ENCODE results near the gene CAMKMT. TPM values are rescaled to one million over a fixed set of nuclear protein-coding genes. Genes with fewer than 3 reads are reported as not detected.
A peak's percentile ranks its signal among the peaks of the same experiment; 100 is the strongest.

The CAMKMT gene
- total RNA-seq, 2 experiments from 2014 or later: 12.8 to 19.6 TPM

GRCh38 chr2:44770221-44771195 lies 408.8 kb downstream of the CAMKMT start:
- DNase-seq: no peak
- intact Hi-C loops (cut with micrococcal nuclease): no loop called here
- CTCF ChIA-PET: interaction anchor here (0.7 to 1.5 kb wide), 3 partner anchors 13 to 291 kb away, joined by 3 to 6 read pairs (median 3); no protein-coding TSS in a partner anchor
- H3K27ac Mint-ChIP-seq: no peak overlapping the region
- peaks cover 6% of the 10 kb centered on the region for H3K36me3 Mint-ChIP-seq (ENCODE audit: low read depth)
- no peak overlapping the region for H3K4me3 Mint-ChIP-seq
- H3K27me3 Mint-ChIP-seq (ENCODE audit: low read depth): no peaks in the 10 kb centered on the region
- H3K9me3 Mint-ChIP-seq: no peaks in the 10 kb centered on the region
- no peaks in the 10 kb centered on the region for H3K4me1 Mint-ChIP-seq (ENCODE audit: low read depth)

DNA sequence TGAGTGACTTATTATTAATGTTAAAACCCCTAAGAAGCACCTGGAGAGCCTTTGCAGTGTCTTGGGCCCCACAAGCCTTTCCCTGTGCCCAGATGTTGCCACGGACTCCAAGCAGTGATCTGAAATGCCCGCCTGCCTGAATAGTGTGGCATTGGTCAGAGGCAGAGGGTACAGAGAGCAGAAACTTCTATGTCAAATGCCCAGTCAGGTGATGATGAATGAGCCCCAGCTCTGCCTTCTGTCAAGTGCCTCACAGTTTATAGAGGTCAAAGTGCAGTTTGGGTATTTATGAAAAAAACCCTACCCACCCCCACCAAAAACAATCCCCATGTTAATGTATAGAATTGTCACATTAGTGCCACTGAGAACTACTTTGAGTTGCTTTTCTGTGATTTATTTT lies 409.8 kb downstream of the CAMKMT start:
- CTCF ChIA-PET: interaction anchor here (0.6 to 0.9 kb wide), 2 partner anchors 14 to 61 kb away, joined by 3 read pairs; no protein-coding TSS in a partner anchor
- H3K36me3 Mint-ChIP-seq (ENCODE audit: low read depth): peaks cover 6% of the 10 kb centered on the region

GRCh38 chr2:44772131-44772530 lies 410.4 kb downstream of the CAMKMT start:
- Mint-ChIP-seq H3K4me3 (no peak overlapping the region), H3K27ac (no peak overlapping the region), H3K36me3 (ENCODE audit: low read depth) (peaks cover 6% of the 10 kb centered on the region), H3K27me3 (ENCODE audit: low read depth) (no peaks in the 10 kb centered on the region), H3K4me1 (ENCODE audit: low read depth) (no peaks in the 10 kb centered on the region), H3K9me3 (no peaks in the 10 kb centered on the region)
- no peak for DNase-seq
- CTCF ChIA-PET: interaction anchor here (0.6 to 0.9 kb wide), 2 partner anchors 14 to 61 kb away, joined by 3 read pairs; no protein-coding TSS in a partner anchor
- intact Hi-C loops (cut with micrococcal nuclease): no loop called here

More for the DNA sequence above, 409.8 kb downstream of the CAMKMT start:
- intact Hi-C loops (cut with micrococcal nuclease): no loop called here
- Mint-ChIP-seq H3K27me3 (ENCODE audit: low read depth) (no peaks in the 10 kb centered on the region), H3K9me3 (no peaks in the 10 kb centered on the region), H3K4me1 (ENCODE audit: low read depth) (no peaks in the 10 kb centered on the region), H3K27ac (no peak overlapping the region), H3K4me3 (no peak overlapping the region)
- no peak for DNase-seq

GRCh38 chr2:44772669-44773378 lies 411.1 kb downstream of the CAMKMT start:
- CTCF ChIA-PET: interaction anchor here (0.6 kb wide), 1 partner anchor 361 kb away, joined by 3 read pairs; no protein-coding TSS in a partner anchor
- no peaks in the 10 kb centered on the region for H3K9me3 Mint-ChIP-seq
- no peaks in the 10 kb centered on the region for H3K27me3 Mint-ChIP-seq (ENCODE audit: low read depth)
- no peak overlapping the region for H3K4me3 Mint-ChIP-seq
- peaks cover 6% of the 10 kb centered on the region for H3K36me3 Mint-ChIP-seq (ENCODE audit: low read depth)
- intact Hi-C loops (cut with micrococcal nuclease): no loop called here
- DNase-seq: no peak
- H3K4me1 Mint-ChIP-seq (ENCODE audit: low read depth): peaks cover 4% of the 10 kb centered on the region
- H3K27ac Mint-ChIP-seq: no peak overlapping the region

GRCh38 chr2:44774826-44775492 lies 413.2 kb downstream of the CAMKMT start:
- Mint-ChIP-seq H3K36me3 (ENCODE audit: low read depth) (peaks cover 12% of the 10 kb centered on the region), H3K4me3 (no peak overlapping the region), H3K27ac (no peak overlapping the region), H3K27me3 (ENCODE audit: low read depth) (no peaks in the 10 kb centered on the region), H3K4me1 (ENCODE audit: low read depth) (peaks cover 8% of the 10 kb centered on the region), H3K9me3 (no peaks in the 10 kb centered on the region)
- no peak for DNase-seq
- CTCF ChIA-PET: interaction anchor here (0.5 to 1.6 kb wide), 4 partner anchors 180 to 295 kb away, joined by 3 to 5 read pairs (median 4); no protein-coding TSS in a partner anchor
- intact Hi-C loops (cut with micrococcal nuclease): no loop called here

DNA sequence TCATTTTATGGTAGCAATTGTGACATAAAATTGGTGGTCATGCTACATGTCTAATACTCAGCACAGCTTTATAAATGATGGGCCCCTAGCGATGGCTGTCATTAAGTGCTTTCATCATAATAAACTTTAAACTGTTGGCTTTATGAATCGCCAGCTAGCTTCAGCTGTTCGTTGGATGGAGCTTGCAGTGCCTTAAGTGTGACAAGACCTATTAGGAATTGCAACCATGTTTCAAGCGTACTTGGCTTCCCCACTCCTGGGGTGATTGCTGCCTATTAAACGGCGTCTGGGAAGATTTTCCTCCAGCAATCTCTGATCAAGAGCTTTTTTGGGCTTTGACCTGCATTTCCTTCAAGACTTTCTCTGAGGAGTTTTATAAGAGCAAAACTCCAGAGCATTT lies 415.3 kb downstream of the CAMKMT start:
- H3K36me3 Mint-ChIP-seq (ENCODE audit: low read depth): peaks cover 11% of the 10 kb centered on the region
- no peak overlapping the region for H3K4me3 Mint-ChIP-seq
- CTCF ChIA-PET: interaction anchor here (0.6 to 1.6 kb wide), 2 partner anchors 178 to 268 kb away, joined by 3 to 6 read pairs; no protein-coding TSS in a partner anchor
- H3K4me1 Mint-ChIP-seq (ENCODE audit: low read depth): peaks cover 8% of the 10 kb centered on the region
- no peak overlapping the region for H3K27ac Mint-ChIP-seq
- no peaks in the 10 kb centered on the region for H3K9me3 Mint-ChIP-seq
- H3K27me3 Mint-ChIP-seq (ENCODE audit: low read depth): no peaks in the 10 kb centered on the region
- no peak for DNase-seq
- intact Hi-C loops (cut with micrococcal nuclease): no loop called here

DNA sequence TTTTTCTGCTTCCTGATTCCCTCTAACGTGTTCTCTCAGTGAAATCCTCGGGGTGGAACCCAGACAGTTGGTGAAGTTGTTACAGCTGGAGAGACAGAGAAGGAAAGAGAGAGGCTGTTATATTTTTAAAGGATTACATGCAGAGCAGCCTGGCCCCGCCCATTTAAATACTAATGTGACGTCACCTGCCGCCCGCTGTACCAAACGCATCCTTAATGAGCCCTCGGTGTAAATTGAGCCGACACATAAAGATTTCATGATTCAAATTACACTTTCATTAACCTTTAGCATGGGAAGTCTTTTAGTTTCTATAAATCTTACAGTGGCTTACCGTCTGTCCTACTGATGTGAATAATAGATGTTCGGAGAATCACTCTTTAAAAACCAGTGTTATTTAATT lies 415.8 kb downstream of the CAMKMT start:
- intact Hi-C loops (cut with micrococcal nuclease): no loop called here
- CTCF ChIA-PET: interaction anchor here (0.6 to 1.6 kb wide), 2 partner anchors 178 to 268 kb away, joined by 3 to 6 read pairs; no protein-coding TSS in a partner anchor
- H3K27me3 Mint-ChIP-seq (ENCODE audit: low read depth): no peaks in the 10 kb centered on the region
- peaks cover 8% of the 10 kb centered on the region for H3K4me1 Mint-ChIP-seq (ENCODE audit: low read depth)
- no peak overlapping the region for H3K27ac Mint-ChIP-seq
- H3K9me3 Mint-ChIP-seq: no peaks in the 10 kb centered on the region
- H3K36me3 Mint-ChIP-seq (ENCODE audit: low read depth): peaks cover 7% of the 10 kb centered on the region
- H3K4me3 Mint-ChIP-seq: no peak overlapping the region
- DNase-seq: peak; percentile 12

DNA sequence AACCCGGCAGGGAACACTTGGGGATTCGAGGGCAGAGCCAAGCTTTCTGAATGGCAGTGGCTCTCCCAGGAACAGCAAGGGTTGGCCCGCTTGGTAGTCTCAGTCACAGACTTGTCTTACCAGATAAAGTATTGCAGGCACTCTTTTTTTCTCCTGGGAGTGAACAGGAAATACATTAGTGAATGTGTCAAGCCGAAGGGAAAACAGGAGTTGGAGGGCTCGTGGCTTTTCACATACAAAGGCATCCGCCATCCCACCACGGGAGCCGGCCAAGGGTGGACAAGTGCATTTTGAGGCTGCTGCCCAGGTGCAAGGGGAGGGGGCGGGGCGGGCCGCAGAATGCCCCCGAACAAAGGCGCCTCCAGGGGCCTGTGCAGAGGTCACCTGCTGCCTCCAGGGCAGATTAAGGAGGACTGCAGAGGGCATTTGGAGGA lies 416.5 kb downstream of the CAMKMT start:
- no peak for DNase-seq
- H3K36me3 Mint-ChIP-seq (ENCODE audit: low read depth): peaks cover 7% of the 10 kb centered on the region
- CTCF ChIA-PET: no interaction called here
- no peak overlapping the region for H3K27ac Mint-ChIP-seq
- intact Hi-C loops (cut with micrococcal nuclease): no loop called here
- no peak overlapping the region for H3K4me3 Mint-ChIP-seq
- H3K27me3 Mint-ChIP-seq (ENCODE audit: low read depth): no peaks in the 10 kb centered on the region
- H3K4me1 Mint-ChIP-seq (ENCODE audit: low read depth): peaks cover 8% of the 10 kb centered on the region
- peaks cover 3% of the 10 kb centered on the region for H3K9me3 Mint-ChIP-seq

DNA sequence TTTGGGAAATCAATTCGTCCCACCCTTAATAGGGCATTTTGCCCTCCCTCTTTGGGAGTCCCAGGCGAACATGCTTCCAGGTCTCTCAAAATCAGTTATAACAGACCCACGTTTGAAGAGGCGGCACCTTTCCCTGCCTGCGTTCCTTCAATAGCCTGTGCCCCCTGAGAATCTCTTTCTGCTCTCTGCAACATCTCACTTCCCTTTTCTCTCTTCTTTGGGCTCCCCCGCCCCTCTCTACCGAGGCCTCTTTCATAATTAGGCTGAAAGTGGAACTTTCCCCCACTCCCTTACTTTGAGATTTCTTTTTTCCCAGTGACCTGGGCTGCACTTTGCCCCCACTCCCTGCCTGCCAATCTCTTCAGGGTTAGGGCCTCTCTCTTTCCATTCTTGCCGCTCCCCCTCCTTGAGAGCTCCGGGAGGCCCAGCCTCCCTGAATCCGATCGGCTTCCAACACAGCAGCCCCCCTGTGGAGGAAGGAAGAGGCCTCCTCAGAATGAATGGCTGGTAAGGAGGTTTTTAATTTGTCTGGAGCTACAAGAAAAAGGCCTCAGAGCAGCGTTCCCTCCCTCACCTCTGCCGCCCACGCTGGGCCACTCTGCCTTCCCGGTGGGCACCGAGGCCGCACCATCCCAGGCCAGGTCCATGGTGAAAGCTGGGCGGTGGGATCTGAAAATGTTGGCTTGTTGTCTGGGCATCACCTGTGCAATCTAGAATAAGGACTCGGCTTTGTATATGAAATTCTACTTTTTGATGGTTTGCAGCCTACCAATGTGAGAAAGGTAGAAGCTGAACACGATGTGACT lies 417.1 kb downstream of the CAMKMT start:
- DNase-seq: no peak
- no peak overlapping the region for H3K27ac Mint-ChIP-seq
- H3K4me1 Mint-ChIP-seq (ENCODE audit: low read depth): peaks cover 8% of the 10 kb centered on the region
- peaks cover 3% of the 10 kb centered on the region for H3K9me3 Mint-ChIP-seq
- H3K36me3 Mint-ChIP-seq (ENCODE audit: low read depth): peaks cover 7% of the 10 kb centered on the region
- H3K4me3 Mint-ChIP-seq: no peak overlapping the region
- CTCF ChIA-PET: interaction anchor here (1.0 kb wide), 1 partner anchor 299 kb away, joined by 4 read pairs; no protein-coding TSS in a partner anchor
- intact Hi-C loops (cut with micrococcal nuclease): no loop called here
- no peaks in the 10 kb centered on the region for H3K27me3 Mint-ChIP-seq (ENCODE audit: low read depth)

DNA sequence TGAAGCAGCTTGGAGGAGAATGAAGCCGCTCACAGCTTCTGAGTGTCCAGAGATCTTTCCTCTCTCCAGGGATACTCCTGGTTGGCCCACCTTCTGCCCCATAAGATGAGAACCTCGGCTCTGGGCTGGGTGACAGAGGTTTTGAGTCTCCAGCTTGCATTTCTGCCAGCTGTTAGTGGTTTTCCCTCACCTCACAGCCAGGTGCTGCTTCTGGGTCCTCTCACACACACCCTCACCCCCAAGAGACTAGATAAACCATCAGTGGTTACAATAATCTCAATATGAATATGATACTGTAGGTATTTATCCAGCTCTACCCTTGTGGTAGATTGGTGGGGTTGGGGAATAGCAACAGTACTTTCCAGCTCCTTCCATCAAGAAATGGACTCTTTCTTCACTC lies 418.0 kb downstream of the CAMKMT start:
- CTCF ChIA-PET: interaction anchor here (1.0 to 1.1 kb wide), 2 partner anchors 25 to 300 kb away, joined by 3 to 4 read pairs; no protein-coding TSS in a partner anchor
- no peaks in the 10 kb centered on the region for H3K27me3 Mint-ChIP-seq (ENCODE audit: low read depth)
- intact Hi-C loops (cut with micrococcal nuclease): no loop called here

DNA sequence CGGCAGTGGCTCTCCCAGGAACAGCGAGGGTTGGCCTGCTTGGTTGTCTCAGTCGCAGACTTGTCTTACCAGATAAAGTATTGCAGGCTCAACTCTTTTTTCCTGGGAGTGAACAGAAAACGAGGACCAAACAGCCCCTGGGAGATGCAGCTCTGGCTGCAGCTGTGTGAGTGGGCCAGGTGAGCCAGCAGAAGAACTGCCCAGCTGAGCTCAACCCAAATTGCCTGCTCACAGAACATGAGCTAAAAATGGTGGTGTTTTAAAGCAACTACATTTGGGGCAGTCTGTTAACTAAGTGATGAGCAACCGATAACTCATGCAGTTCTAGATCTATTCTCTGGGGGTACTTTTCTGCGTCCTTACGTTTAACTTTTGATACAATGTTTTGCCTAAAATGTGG lies 418.7 kb downstream of the CAMKMT start:
- no peak overlapping the region for H3K27ac Mint-ChIP-seq
- H3K4me1 Mint-ChIP-seq (ENCODE audit: low read depth): peaks cover 8% of the 10 kb centered on the region
- H3K27me3 Mint-ChIP-seq (ENCODE audit: low read depth): no peaks in the 10 kb centered on the region
- peaks cover 3% of the 10 kb centered on the region for H3K9me3 Mint-ChIP-seq
- CTCF ChIA-PET: interaction anchor here (1.1 kb wide), 1 partner anchor 25 kb away, joined by 3 read pairs; no protein-coding TSS in a partner anchor
- no peak for DNase-seq
- H3K36me3 Mint-ChIP-seq (ENCODE audit: low read depth): peaks cover 7% of the 10 kb centered on the region
- no peak overlapping the region for H3K4me3 Mint-ChIP-seq
- intact Hi-C loops (cut with micrococcal nuclease): no loop called here

More for the DNA sequence above, 418.0 kb downstream of the CAMKMT start:
- DNase-seq: no peak
- no peak overlapping the region for H3K4me3 Mint-ChIP-seq
- peaks cover 8% of the 10 kb centered on the region for H3K4me1 Mint-ChIP-seq (ENCODE audit: low read depth)
- peaks cover 3% of the 10 kb centered on the region for H3K9me3 Mint-ChIP-seq
- no peak overlapping the region for H3K27ac Mint-ChIP-seq
- peaks cover 7% of the 10 kb centered on the region for H3K36me3 Mint-ChIP-seq (ENCODE audit: low read depth)

Measured in activated naive CD4-positive, alpha-beta T cell treated with anti-CD3 and anti-CD28 coated beads for 36 hours (primary cell).